ENCODE measurements around the gene THOC6. TPM values are rescaled to one million over a fixed set of nuclear protein-coding genes. Genes with fewer than 3 reads are reported as not detected.

THOC6 gene
- total and polyA plus RNA-seq, 9 of the 15 experiments (the other 6 are each of a cell fraction or from before 2014, with no cell fraction given) = 2.5 to 65.4 (median 42.3) TPM

DNA sequence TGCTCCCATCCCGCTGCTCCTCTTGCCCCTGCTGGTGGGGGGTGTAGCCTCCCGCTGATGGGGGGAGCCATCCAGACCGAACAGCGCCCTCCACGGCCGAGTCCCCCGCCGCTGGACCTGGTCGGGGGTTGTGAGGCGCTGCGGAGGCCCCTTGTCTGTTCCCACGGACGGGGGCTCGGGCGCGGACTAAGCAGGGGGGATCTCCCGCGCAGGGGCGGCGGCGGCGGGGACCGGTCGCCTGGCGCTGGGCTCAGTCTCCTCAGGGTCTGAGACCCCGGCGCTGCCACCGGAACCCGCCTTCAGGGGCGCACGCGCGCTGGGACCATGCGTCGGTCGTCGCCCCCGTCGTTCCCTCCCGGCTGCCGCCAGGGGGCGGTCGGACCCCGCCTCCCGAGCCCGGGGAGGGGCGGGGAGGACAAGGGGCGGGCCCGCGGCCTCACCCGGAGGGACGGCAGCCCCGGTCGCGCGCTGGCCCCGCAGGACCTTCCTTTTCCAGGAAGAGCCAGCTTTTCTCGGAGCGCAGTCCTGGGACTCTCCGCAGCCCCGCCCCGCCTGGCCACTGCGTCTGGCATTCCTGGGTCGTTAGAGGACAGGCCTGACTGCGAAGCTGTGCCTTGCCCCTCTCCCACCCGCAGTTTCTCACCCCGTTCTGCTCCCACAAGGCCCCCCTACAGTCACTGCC, 35.3 kb downstream of the THOC6 start (continued):
- TF ChIP-seq, protein P1, sequence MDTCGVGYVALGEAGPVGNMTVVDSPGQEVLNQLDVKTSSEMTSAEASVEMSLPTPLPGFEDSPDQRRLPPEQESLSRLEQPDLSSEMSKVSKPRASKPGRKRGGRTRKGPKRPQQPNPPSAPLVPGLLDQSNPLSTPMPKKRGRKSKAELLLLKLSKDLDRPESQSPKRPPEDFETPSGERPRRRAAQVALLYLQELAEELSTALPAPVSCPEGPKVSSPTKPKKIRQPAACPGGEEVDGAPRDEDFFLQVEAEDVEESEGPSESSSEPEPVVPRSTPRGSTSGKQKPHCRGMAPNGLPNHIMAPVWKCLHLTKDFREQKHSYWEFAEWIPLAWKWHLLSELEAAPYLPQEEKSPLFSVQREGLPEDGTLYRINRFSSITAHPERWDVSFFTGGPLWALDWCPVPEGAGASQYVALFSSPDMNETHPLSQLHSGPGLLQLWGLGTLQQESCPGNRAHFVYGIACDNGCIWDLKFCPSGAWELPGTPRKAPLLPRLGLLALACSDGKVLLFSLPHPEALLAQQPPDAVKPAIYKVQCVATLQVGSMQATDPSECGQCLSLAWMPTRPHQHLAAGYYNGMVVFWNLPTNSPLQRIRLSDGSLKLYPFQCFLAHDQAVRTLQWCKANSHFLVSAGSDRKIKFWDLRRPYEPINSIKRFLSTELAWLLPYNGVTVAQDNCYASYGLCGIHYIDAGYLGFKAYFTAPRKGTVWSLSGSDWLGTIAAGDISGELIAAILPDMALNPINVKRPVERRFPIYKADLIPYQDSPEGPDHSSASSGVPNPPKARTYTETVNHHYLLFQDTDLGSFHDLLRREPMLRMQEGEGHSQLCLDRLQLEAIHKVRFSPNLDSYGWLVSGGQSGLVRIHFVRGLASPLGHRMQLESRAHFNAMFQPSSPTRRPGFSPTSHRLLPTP (IDR thresholded peaks at IDR 0.05; ENCODE audit: borderline replicate concordance, extremely low read depth, insufficient read length) = no peak
- TF ChIP-seq, protein P2, sequence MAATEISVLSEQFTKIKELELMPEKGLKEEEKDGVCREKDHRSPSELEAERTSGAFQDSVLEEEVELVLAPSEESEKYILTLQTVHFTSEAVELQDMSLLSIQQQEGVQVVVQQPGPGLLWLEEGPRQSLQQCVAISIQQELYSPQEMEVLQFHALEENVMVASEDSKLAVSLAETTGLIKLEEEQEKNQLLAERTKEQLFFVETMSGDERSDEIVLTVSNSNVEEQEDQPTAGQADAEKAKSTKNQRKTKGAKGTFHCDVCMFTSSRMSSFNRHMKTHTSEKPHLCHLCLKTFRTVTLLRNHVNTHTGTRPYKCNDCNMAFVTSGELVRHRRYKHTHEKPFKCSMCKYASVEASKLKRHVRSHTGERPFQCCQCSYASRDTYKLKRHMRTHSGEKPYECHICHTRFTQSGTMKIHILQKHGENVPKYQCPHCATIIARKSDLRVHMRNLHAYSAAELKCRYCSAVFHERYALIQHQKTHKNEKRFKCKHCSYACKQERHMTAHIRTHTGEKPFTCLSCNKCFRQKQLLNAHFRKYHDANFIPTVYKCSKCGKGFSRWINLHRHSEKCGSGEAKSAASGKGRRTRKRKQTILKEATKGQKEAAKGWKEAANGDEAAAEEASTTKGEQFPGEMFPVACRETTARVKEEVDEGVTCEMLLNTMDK (IDR thresholded peaks at IDR 0.05; ENCODE audit: borderline replicate concordance, insufficient read depth, low read depth, low read length, poor library complexity, severe bottlenecking) = peak; percentile 70
- TF ChIP-seq CREB1 (IDR thresholded peaks at IDR 0.05) = no peak
- TF ChIP-seq CREB1 (CRISPR knock-in tag; IDR thresholded peaks at IDR 0.05) = peak; percentile 86
- TF ChIP-seq KLF13 (tag; IDR thresholded peaks at IDR 0.05; ENCODE audit: borderline replicate concordance, low read depth) = peak; percentile 55
- no peak for TF ChIP-seq BRD4 (IDR thresholded peaks at IDR 0.05)
- TF ChIP-seq, protein P3, sequence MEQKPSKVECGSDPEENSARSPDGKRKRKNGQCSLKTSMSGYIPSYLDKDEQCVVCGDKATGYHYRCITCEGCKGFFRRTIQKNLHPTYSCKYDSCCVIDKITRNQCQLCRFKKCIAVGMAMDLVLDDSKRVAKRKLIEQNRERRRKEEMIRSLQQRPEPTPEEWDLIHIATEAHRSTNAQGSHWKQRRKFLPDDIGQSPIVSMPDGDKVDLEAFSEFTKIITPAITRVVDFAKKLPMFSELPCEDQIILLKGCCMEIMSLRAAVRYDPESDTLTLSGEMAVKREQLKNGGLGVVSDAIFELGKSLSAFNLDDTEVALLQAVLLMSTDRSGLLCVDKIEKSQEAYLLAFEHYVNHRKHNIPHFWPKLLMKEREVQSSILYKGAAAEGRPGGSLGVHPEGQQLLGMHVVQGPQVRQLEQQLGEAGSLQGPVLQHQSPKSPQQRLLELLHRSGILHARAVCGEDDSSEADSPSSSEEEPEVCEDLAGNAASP (IDR thresholded peaks at IDR 0.05) = no peak
- TF ChIP-seq TRIM28 (IDR thresholded peaks at IDR 0.05) = no peak
- TF ChIP-seq, protein P4, sequence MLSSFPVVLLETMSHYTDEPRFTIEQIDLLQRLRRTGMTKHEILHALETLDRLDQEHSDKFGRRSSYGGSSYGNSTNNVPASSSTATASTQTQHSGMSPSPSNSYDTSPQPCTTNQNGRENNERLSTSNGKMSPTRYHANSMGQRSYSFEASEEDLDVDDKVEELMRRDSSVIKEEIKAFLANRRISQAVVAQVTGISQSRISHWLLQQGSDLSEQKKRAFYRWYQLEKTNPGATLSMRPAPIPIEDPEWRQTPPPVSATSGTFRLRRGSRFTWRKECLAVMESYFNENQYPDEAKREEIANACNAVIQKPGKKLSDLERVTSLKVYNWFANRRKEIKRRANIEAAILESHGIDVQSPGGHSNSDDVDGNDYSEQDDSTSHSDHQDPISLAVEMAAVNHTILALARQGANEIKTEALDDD (IDR thresholded peaks at IDR 0.05) = no peak
- TF ChIP-seq U2AF1 (optimal IDR thresholded peaks at IDR 0.05; ENCODE audit: low read depth, low read length) = peak; percentile 73
- no peak for TF ChIP-seq BRD9 (IDR thresholded peaks at IDR 0.05; ENCODE audit: low read depth, partially characterized antibody)
- TF ChIP-seq, protein P5, sequence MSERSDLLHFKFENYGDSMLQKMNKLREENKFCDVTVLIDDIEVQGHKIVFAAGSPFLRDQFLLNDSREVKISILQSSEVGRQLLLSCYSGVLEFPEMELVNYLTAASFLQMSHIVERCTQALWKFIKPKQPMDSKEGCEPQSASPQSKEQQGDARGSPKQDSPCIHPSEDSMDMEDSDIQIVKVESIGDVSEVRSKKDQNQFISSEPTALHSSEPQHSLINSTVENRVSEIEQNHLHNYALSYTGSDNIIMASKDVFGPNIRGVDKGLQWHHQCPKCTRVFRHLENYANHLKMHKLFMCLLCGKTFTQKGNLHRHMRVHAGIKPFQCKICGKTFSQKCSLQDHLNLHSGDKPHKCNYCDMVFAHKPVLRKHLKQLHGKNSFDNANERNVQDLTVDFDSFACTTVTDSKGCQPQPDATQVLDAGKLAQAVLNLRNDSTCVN (CRISPR knock-in tag; IDR thresholded peaks at IDR 0.05) = 0 out of 2 replicates have a peak, but pooled peaks have one; percentile 59
- 0 out of 2 replicates have a peak, but pooled peaks have one; percentile 29 for TF ChIP-seq E2F3 (CRISPR knock-in tag; IDR thresholded peaks at IDR 0.05)
- TF ChIP-seq, protein P6, sequence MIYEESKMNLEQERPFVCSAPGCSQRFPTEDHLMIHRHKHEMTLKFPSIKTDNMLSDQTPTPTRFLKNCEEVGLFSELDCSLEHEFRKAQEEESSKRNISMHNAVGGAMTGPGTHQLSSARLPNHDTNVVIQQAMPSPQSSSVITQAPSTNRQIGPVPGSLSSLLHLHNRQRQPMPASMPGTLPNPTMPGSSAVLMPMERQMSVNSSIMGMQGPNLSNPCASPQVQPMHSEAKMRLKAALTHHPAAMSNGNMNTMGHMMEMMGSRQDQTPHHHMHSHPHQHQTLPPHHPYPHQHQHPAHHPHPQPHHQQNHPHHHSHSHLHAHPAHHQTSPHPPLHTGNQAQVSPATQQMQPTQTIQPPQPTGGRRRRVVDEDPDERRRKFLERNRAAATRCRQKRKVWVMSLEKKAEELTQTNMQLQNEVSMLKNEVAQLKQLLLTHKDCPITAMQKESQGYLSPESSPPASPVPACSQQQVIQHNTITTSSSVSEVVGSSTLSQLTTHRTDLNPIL (CRISPR knock-in tag; IDR thresholded peaks at IDR 0.05) = no peak
- peak; percentile 31 to 45; a peak in 2 of 4 replicates for TF ChIP-seq SIN3A (IDR thresholded peaks at IDR 0.05; ENCODE audit: borderline replicate concordance in 2 of 2, control insufficient read depth in 1 of 2, low read depth in 2 of 2, low read length in 2 of 2)
- TF ChIP-seq ZNF134 (CRISPR knock-in tag; conservative IDR thresholded peaks at IDR 0.05) = no peak
- TF ChIP-seq FOXK1 (CRISPR knock-in tag; IDR thresholded peaks at IDR 0.05; ENCODE audit: borderline replicate concordance) = no peak

All from K562 (cell line).